HepG2 (cell line): ENCODE data around the gene KISS1. TPM values are rescaled to one million over a fixed set of nuclear protein-coding genes. Genes with fewer than 3 reads are reported as not detected.

Experiments used
- BCL6 ChIP-seq: IDR thresholded peaks from 2 replicates; pipeline ENCODE4 v1.6.1; 2016; ENCODE audit warnings: missing genetic modification reagents, missing compliant biosample characterization
- CCDC6 ChIP-seq: sonication (generic); formaldehyde crosslinking; IDR thresholded peaks from 2 replicates; pipeline ENCODE4 v1.8.1; 2022; ENCODE audit warnings: mild to moderate bottlenecking, missing genetic modification reagents, moderate library complexity
- ETV5 ChIP-seq: IDR thresholded peaks from 2 replicates; pipeline ENCODE4 v1.6.1; 2018; ENCODE audit warnings: missing biosample characterization, missing genetic modification reagents, inconsistent platforms, borderline replicate concordance
- MAFK ChIP-seq, 2 experiments: IDR thresholded peaks in 1 of 2; conservative IDR thresholded peaks in 1 of 2; 2 replicates each; pipeline ENCODE4 v1.6.1; 2011; ENCODE audit warnings: improper control_type of control experiment in 2 of 2, low read length in 2 of 2
- MTF1 ChIP-seq: sonication (generic); formaldehyde crosslinking; IDR thresholded peaks from 2 replicates; pipeline ENCODE4 v1.5.0; 2020; ENCODE audit warnings: missing genetic modification reagents
- NCOR1 ChIP-seq: fragments of 200-600 bp; sonication (generic); IDR thresholded peaks from 2 replicates; pipeline ENCODE4 v1.7.0; 2017; ENCODE audit warnings: antibody characterized with exemption, low read length, borderline replicate concordance
- NFYB ChIP-seq: sonication (generic); formaldehyde crosslinking; IDR thresholded peaks from 2 replicates; pipeline ENCODE4 v1.4.0; 2020; ENCODE audit warnings: missing genetic modification reagents
- TBX3 ChIP-seq: fragments of 450-650 bp; IDR thresholded peaks from 2 replicates; pipeline ENCODE4 v1.6.1; 2017; ENCODE audit warnings: antibody characterized with exemption, mild to moderate bottlenecking, inconsistent platforms, borderline replicate concordance
- TCF12 ChIP-seq, 2 experiments: fragments of 450-650 bp in 1 of 2; sonication (generic) in 1 of 2; formaldehyde crosslinking in 1 of 2; IDR thresholded peaks; 2 replicates each; pipeline versions ENCODE4 v1.6.1 to v1.8.0; 2017 to 2022; ENCODE audit warnings: antibody characterized with exemption in 1 of 2, mild to moderate bottlenecking in 1 of 2, missing genetic modification reagents in 1 of 2, moderate library complexity in 1 of 2
- ZBTB20 ChIP-seq: sonication (generic); formaldehyde crosslinking; IDR thresholded peaks from 2 replicates; pipeline ENCODE4 v1.8.1; 2023; ENCODE audit warnings: missing genetic modification reagents, low read depth, mild to moderate bottlenecking, borderline replicate concordance
- ZFP82 ChIP-seq: sonication (generic); formaldehyde crosslinking; IDR thresholded peaks from 2 replicates; pipeline ENCODE4 v1.5.1; 2020; ENCODE audit warnings: mild to moderate bottlenecking, missing genetic modification reagents, borderline replicate concordance
- ZNF24 ChIP-seq: fragments of 450-650 bp; IDR thresholded peaks from 2 replicates; pipeline ENCODE4 v1.6.1; 2017; ENCODE audit warnings: antibody characterized with exemption, mild to moderate bottlenecking
- ZNF331 ChIP-seq: sonication (generic); formaldehyde crosslinking; IDR thresholded peaks from 2 replicates; pipeline ENCODE4 v1.4.0; 2020; ENCODE audit warnings: missing genetic modification reagents
- ZNF552 ChIP-seq: sonication (generic); formaldehyde crosslinking; IDR thresholded peaks from 2 replicates; pipeline ENCODE4 v1.9.0; 2022; ENCODE audit warnings: missing genetic modification reagents, mild to moderate bottlenecking, borderline replicate concordance
- ZNF572 ChIP-seq: sonication (generic); formaldehyde crosslinking; IDR thresholded peaks from 2 replicates; pipeline ENCODE4 v1.5.1; 2020; ENCODE audit warnings: mild to moderate bottlenecking, missing genetic modification reagents
- ZNF607 ChIP-seq: sonication (generic); formaldehyde crosslinking; IDR thresholded peaks from 2 replicates; pipeline ENCODE4 v1.5.1; 2020; ENCODE audit warnings: missing genetic modification reagents, mild to moderate bottlenecking, borderline replicate concordance
- ZNF720 ChIP-seq: sonication (generic); formaldehyde crosslinking; IDR thresholded peaks from 2 replicates; pipeline ENCODE4 v1.4.0; 2020; ENCODE audit warnings: missing genetic modification reagents
- ZSCAN9 ChIP-seq: IDR thresholded peaks from 2 replicates; pipeline ENCODE4 v1.6.1; 2016; ENCODE audit warnings: borderline replicate concordance
- polyA plus RNA-seq, 8 experiments: library from polyadenylated mRNA; depleted of rRNA in 3 of 8; stranded (reverse) in 7 of 8; unstranded in 1 of 8; fragments of >200 nt; fragmentation: Illumina TruSeq in 4 of 8; extraction: Trizol in 4 of 8; gene quantifications; 2 replicates each; pipeline versions ENCODE4 v1.2.1 to v1.2.3, GENCODE V29; 2011 to 2016; ENCODE audit warnings: low read depth in 4 of 8, missing spikeins in 1 of 8, mixed read lengths in 1 of 8; ENCODE audit not compliant: insufficient read depth in 1 of 8
- total RNA-seq, 5 experiments: library from RNA; depleted of rRNA; stranded (reverse); fragments of >200 nt; fragmentation: Illumina TruSeq; extraction: Trizol; gene quantifications; 2 replicates each; pipeline ENCODE4 v1.2.3, GENCODE V29; 2016; ENCODE audit warnings: low read depth in 1 of 5
- TF ChIP-seq, protein P1 (sequence below): sonication (generic); formaldehyde crosslinking; IDR thresholded peaks from one replicate; pipeline ENCODE4 v1.5.1; 2020; ENCODE audit warnings: mild to moderate bottlenecking, missing genetic modification reagents; ENCODE audit errors: not compliant biosample characterization
- TF ChIP-seq, protein P2 (sequence below): sonication (generic); formaldehyde crosslinking; IDR thresholded peaks from 2 replicates; pipeline ENCODE4 v1.4.0; 2020; ENCODE audit warnings: missing genetic modification reagents

KISS1 gene
- total and polyA plus RNA-seq, 2 of the 13 experiments (the other 11 are each of a cell fraction or from before 2014, with no cell fraction given) = 0.24 to 0.80 TPM

DNA sequence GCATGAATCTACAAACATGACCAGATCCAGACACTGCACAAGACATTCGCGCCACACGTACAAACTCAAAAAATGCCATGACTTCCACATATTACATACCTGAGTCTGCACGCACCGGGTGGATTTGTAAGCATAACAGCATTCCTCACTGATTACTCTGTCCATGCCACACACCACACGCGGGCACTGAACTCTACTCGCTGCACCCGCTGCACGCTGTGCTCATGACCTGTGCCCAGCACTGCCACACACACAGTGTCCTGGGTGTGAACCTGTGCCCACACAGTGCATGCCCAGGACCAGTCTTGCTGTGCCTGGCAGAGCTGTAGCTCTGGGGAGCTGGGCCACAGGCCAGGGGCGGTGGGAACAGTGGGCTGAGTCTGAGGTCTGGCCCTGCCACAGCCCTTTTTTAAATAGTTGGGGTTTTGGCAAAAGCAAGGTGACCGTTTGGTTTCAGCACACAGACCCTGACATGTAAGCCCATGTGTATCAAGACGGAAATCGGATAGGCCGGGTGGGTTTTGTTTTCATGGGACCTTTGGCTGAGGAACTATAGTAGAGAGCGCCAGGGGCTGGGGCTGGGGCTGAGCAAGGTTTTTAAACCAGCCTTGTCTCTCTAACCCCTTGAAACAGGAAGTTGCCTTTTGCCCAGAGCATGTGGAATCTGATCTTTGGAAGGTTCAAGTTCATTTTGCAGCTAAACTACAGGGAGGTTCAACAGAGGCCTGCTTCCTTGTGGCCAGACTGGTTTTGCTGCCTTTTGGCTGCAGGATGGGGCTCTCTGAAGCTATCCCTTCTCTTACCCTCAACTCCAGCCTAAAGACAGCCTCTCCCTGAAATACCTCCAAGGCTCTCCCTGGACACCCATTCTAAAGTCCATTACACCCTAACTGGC is 29.8 kb upstream of the KISS1 start (continued):
- TF ChIP-seq, protein P1, sequence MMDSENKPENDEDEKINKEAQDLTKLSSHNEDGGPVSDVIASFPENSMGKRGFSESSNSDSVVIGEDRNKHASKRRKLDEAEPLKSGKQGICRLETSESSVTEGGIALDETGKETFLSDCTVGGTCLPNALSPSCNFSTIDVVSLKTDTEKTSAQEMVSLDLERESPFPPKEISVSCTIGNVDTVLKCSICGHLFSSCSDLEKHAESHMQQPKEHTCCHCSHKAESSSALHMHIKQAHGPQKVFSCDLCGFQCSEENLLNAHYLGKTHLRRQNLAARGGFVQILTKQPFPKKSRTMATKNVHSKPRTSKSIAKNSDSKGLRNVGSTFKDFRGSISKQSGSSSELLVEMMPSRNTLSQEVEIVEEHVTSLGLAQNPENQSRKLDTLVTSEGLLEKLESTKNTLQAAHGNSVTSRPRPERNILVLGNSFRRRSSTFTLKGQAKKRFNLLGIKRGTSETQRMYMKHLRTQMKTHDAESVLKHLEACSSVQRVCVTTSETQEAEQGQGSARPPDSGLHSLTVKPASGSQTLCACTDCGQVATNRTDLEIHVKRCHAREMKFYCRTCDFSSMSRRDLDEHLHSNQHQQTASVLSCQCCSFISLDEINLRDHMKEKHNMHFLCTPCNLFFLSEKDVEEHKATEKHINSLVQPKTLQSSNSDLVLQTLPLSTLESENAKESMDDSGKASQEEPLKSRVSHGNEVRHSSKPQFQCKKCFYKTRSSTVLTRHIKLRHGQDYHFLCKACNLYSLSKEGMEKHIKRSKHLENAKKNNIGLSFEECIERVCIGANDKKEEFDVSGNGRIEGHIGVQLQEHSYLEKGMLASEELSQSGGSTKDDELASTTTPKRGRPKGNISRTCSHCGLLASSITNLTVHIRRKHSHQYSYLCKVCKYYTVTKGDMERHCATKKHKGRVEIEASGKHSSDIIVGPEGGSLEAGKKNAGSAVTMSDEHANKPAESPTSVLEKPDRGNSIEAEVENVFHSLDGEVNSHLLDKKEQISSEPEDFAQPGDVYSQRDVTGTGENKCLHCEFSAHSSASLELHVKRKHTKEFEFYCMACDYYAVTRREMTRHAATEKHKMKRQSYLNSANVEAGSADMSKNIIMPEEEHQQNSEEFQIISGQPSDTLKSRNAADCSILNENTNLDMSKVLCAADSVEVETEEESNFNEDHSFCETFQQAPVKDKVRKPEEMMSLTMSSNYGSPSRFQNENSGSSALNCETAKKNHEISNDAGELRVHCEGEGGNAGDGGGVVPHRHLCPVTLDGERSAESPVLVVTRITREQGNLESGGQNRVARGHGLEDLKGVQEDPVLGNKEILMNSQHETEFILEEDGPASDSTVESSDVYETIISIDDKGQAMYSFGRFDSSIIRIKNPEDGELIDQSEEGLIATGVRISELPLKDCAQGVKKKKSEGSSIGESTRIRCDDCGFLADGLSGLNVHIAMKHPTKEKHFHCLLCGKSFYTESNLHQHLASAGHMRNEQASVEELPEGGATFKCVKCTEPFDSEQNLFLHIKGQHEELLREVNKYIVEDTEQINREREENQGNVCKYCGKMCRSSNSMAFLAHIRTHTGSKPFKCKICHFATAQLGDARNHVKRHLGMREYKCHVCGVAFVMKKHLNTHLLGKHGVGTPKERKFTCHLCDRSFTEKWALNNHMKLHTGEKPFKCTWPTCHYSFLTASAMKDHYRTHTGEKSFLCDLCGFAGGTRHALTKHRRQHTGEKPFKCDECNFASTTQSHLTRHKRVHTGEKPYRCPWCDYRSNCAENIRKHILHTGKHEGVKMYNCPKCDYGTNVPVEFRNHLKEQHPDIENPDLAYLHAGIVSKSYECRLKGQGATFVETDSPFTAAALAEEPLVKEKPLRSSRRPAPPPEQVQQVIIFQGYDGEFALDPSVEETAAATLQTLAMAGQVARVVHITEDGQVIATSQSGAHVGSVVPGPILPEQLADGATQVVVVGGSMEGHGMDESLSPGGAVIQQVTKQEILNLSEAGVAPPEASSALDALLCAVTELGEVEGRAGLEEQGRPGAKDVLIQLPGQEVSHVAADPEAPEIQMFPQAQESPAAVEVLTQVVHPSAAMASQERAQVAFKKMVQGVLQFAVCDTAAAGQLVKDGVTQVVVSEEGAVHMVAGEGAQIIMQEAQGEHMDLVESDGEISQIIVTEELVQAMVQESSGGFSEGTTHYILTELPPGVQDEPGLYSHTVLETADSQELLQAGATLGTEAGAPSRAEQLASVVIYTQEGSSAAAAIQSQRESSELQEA (CRISPR knock-in tag) = no peak
- TF ChIP-seq TBX3 (no peak), ZNF552 (CRISPR knock-in tag) (no peak), ZFP82 (no peak), ZSCAN9 (CRISPR knock-in tag) (no peak), NCOR1 (peak; percentile 54; the same call in 1 of the 2 replicates), CCDC6 (CRISPR knock-in tag) (no peak), ZNF720 (no peak), ZNF607 (0 out of 2 replicates have a peak, but pooled peaks have one; percentile 27), TCF12 (IDR thresholded peaks at IDR 0.05) (no peak), TCF12 (CRISPR knock-in tag; IDR thresholded peaks at IDR 0.05) (no peak), ETV5 (CRISPR knock-in tag) (no peak; the same call in 1 of the 2 replicates), MTF1 (CRISPR knock-in tag) (no peak), MAFK (conservative IDR thresholded peaks at IDR 0.05 in 1 of 2, IDR thresholded peaks at IDR 0.05 in 1 of 2; ENCODE audit: low read length in 2 of 2) (no peak), BCL6 (no peak), ZNF572 (peak; percentile 36; the same call in 1 of the 2 replicates), ZBTB20 (CRISPR knock-in tag) (no peak), NFYB (no peak), ZNF331 (CRISPR knock-in tag) (no peak), ZNF24 (no peak)
- TF ChIP-seq, protein P2, sequence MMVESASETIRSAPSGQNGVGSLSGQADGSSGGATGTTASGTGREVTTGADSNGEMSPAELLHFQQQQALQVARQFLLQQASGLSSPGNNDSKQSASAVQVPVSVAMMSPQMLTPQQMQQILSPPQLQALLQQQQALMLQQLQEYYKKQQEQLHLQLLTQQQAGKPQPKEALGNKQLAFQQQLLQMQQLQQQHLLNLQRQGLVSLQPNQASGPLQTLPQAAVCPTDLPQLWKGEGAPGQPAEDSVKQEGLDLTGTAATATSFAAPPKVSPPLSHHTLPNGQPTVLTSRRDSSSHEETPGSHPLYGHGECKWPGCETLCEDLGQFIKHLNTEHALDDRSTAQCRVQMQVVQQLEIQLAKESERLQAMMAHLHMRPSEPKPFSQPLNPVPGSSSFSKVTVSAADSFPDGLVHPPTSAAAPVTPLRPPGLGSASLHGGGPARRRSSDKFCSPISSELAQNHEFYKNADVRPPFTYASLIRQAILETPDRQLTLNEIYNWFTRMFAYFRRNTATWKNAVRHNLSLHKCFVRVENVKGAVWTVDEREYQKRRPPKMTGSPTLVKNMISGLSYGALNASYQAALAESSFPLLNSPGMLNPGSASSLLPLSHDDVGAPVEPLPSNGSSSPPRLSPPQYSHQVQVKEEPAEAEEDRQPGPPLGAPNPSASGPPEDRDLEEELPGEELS = no peak
